ENCODE measurements around the gene ADAMTS2.

Gene ADAMTS2

GRCh38 chr5:179207920-179208705 lies 137.1 kb downstream of the ADAMTS2 start:
- no peak for DNase-seq

GRCh38 chr5:179207470-179207869 lies 137.8 kb downstream of the ADAMTS2 start:
- DNase-seq: no peak

- DNase-seq: no peak
Measured at GRCh38 chr5:179206366-179206765, 138.9 kb downstream of the ADAMTS2 start.

DNA sequence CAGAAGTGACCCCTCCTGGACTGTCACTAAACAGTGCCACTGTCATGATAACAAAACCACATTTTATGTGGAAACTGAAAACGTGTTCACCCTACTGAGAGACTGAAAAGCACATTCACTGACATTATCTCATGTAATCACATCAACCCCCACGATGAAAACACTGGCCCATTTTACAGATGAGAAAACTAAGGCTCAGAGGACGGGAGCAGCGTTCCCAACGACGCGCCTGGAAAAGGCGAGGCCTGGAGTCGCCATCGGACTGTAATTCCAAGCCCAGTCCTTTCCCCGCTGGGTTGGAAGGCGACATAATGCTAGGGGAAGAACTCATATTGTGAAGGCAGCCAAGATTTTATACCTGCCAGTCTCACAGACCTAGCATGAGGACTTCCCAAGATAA lies 140.0 kb downstream of the ADAMTS2 start:
- DNase-seq: no peak

- DNase-seq: no peak
Measured at GRCh38 chr5:179204572-179204971, 140.7 kb downstream of the ADAMTS2 start.

DNA sequence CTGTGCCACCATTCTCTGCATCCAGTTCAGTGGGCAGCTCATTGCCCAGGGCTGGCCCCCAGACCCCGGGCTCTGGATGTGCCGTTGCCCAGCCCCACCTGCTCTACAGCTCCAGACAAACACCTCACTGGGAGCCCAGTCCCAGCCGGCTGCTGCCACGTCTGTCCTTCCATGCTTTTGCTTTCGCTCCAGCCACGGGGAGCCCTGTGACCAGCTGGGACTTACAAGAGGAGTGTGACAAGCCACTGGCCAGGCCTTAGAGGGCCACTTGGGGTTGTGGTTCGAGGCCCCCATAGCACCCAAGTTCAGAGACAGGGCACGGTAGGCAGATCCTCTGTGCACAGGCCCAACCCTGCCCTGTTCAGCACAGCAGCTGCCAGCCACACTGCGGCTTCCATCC lies 142.0 kb downstream of the ADAMTS2 start:
- no peak for DNase-seq

GRCh38 chr5:179201986-179202385 lies 143.3 kb downstream of the ADAMTS2 start:
- no peak for DNase-seq

DNA sequence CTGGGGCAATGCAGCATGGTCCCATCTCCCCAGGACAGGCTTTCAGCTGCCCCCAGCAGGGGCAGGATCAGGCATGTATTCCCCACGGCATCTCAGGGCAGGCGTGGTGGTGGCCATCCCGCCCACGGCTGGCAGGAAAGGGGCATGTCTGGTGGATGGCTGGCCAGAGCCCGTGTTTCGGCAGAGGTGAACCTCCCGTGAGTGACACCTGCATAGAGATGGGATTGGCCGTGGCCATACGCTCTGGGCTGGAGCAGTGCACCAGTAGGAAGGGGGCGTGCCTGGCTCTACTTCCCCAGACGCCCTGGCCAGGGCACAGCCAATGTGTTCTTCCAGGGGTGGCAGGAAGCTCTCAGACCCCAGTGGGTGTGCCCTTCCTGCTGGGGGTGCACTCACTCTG lies 146.0 kb downstream of the ADAMTS2 start:
- no peak for DNase-seq

DNA sequence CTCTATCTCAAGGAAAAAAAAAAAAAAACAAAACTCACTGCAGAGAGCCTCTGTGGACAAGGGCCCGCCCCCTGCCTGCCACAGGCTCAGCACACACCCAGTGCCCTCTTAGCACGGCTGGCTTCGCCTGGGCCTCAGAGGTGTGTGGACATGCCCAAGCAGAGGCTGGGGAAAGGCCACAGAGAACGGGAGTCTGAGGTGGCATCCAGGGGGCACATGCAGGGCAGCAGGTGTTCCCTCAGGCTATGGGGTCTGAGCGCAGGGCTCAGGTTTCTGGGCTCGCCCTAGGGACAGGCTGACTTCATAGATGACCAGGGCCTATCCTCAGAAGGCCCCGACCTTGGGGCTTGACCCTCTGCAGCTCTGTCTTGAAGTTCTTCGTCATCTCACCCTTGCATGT lies 146.4 kb downstream of the ADAMTS2 start:
- DNase-seq: no peak

DNA sequence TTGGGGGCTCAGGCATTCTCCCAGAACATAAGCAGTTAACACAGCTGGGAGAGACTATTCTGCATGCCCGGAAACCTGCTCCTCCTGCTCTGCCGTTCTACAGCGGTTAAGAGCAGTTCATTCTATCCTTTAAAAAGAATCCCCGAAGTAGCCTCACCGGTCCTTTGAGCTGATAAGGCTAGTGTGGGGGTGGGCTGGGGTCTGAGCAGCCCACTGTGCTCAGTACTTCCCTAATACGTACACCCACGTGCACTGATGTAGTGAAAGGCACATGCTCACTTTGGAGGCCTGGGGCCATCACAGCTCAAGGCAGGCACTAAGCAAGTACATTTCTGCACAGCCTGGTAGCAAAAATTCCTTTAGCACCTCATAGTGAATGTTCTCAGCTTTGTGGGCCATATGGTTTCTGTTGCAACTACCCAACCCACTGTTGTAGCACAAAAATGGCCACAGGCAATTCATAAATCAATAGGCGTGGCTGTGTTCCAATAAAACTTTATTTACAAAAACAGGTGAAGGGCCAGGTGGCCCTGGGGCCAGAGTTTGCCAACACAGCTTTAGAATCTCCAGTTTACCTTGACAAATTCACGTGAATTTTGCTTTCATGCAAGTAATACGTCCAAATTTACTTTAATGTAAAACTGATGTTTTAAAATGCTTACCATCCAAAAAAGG lies 148.7 kb downstream of the ADAMTS2 start:
- no peak for DNase-seq

GRCh38 chr5:179195561-179196404 lies 149.5 kb downstream of the ADAMTS2 start:
- DNase-seq: no peak

- no peak for DNase-seq
Measured at GRCh38 chr5:179194941-179195381, 150.3 kb downstream of the ADAMTS2 start.

DNA sequence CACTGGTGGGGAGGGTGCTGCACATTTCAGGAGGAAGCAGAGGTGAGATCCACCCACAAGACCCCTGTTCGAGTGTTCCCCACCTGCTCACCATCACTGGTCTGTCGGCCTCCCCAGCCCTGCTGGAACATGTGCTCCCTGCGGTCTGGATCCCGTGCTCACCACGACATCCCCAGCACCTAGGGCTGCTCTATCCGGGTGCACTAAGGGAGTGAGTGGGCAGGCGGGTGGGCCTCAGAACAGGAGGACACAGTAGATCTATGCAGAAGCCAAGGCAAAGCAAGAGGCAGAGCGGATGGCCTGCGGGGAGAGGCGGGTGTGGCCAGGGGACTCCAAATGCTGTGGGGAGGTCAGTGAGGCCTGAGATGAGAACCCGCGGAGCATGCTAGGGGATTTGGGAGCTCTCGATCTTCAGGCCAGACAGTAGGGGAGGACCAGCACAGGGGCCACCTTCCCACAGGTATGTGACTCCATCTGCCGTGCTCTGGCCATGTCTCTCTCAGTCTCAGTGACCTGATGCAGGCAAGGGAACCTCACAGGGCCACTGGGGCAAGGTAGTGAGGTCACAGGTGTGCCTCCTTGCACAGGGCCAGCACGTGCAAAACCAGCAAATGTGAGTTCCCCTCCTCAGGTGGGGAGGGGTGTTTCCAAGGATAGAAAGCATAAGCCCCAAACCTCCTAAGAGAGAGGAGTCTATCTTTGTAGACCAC lies 150.9 kb downstream of the ADAMTS2 start:
- DNase-seq: no peak

- DNase-seq: no peak
Measured at GRCh38 chr5:179193746-179194145, 151.5 kb downstream of the ADAMTS2 start.

DNA sequence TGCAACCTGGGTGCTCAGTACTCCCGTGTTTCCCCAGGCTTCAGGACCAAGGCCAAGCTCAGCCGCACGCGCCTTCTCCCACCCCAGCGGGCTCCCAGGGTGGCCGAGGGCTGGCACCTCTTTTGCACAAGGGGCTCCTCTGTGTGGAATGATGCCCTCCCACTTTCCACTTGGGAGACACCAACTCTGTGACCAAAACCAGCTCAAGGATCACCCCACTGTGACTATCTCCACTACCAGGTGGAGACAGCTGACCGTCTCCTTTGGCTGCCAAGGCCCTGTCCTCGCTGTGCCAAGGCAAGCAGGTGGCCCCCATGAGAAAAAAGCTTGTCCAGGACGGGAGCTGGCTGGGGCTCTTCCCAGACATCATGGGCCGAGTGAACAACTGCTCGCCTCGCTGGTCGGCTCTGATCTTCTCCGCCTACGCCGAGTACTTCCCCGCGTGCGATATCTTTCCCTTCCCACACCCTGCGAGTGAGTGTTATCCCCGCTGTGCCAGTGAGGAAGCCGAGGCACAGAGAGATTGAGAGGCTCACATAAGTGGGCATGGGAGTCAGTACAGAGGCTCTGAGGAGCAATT lies 152.3 kb downstream of the ADAMTS2 start:
- no peak for DNase-seq

GRCh38 chr5:179192185-179192890 lies 152.9 kb downstream of the ADAMTS2 start:
- no peak for DNase-seq

GRCh38 chr5:179191506-179192184 lies 153.6 kb downstream of the ADAMTS2 start:
- no peak for DNase-seq

GRCh38 chr5:179190851-179191505 lies 154.3 kb downstream of the ADAMTS2 start:
- no peak for DNase-seq

DNA sequence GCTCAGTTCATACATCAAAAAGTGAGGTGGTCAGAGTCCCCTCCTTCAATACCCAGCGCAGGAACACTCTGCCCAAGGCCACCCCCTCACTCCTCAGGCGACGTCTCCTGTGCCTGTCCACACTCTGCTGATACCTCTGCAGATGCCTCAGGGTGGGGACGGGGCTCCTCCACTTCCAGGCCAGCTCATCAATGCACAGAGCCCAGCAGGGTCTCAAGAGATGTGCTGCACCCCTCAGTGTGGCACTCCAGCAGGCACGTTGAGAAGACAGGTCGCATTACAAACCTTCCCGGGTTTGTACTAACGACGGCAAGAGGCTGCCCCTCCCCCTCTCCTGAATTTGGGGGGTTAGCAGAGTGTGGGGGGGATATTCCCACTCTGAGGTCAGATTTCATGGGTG lies 156.6 kb downstream of the ADAMTS2 start:
- DNase-seq: no peak

- no peak for DNase-seq
Measured at GRCh38 chr5:179187681-179188575, 157.3 kb downstream of the ADAMTS2 start.
